ENCODE measurements around the gene RASSF10.

DNA sequence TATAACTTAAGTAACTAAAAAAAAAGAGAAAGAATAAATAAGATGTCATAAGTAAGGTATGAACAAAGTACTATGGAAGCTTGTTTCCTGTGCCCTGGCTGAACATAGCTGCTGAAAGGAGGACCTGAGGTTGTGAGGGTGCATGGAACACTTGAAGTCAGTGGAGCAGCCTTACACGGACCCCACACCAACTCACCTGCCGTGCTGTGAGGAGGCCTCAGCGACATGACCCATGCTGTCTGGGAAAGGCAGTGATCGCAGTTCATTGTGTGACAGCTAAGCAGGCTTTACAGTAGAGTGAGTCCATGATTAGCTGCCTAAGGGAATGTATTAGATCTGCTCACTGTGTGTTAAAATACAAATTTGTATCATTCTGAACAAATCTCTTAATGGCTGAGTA is 17.6 kb downstream of the RASSF10 start:
- TF ChIP-seq, protein P1, sequence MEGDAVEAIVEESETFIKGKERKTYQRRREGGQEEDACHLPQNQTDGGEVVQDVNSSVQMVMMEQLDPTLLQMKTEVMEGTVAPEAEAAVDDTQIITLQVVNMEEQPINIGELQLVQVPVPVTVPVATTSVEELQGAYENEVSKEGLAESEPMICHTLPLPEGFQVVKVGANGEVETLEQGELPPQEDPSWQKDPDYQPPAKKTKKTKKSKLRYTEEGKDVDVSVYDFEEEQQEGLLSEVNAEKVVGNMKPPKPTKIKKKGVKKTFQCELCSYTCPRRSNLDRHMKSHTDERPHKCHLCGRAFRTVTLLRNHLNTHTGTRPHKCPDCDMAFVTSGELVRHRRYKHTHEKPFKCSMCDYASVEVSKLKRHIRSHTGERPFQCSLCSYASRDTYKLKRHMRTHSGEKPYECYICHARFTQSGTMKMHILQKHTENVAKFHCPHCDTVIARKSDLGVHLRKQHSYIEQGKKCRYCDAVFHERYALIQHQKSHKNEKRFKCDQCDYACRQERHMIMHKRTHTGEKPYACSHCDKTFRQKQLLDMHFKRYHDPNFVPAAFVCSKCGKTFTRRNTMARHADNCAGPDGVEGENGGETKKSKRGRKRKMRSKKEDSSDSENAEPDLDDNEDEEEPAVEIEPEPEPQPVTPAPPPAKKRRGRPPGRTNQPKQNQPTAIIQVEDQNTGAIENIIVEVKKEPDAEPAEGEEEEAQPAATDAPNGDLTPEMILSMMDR (IDR thresholded peaks at IDR 0.05) = no peak
- TF ChIP-seq, protein P2, sequence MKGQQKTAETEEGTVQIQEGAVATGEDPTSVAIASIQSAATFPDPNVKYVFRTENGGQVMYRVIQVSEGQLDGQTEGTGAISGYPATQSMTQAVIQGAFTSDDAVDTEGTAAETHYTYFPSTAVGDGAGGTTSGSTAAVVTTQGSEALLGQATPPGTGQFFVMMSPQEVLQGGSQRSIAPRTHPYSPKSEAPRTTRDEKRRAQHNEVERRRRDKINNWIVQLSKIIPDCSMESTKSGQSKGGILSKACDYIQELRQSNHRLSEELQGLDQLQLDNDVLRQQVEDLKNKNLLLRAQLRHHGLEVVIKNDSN (CRISPR knock-in tag; IDR thresholded peaks at IDR 0.05) = no peak
- no peak for TF ChIP-seq ETV6 (CRISPR knock-in tag; IDR thresholded peaks at IDR 0.05)
- TF ChIP-seq CREB1 (CRISPR knock-in tag; IDR thresholded peaks at IDR 0.05) = no peak
- no peak for TF ChIP-seq TCF7 (CRISPR knock-in tag; IDR thresholded peaks at IDR 0.05; ENCODE audit: low read depth)
- no peak for TF ChIP-seq ZNF263 (CRISPR knock-in tag; IDR thresholded peaks at IDR 0.05; ENCODE audit: low read depth)
- TF ChIP-seq, protein P3, sequence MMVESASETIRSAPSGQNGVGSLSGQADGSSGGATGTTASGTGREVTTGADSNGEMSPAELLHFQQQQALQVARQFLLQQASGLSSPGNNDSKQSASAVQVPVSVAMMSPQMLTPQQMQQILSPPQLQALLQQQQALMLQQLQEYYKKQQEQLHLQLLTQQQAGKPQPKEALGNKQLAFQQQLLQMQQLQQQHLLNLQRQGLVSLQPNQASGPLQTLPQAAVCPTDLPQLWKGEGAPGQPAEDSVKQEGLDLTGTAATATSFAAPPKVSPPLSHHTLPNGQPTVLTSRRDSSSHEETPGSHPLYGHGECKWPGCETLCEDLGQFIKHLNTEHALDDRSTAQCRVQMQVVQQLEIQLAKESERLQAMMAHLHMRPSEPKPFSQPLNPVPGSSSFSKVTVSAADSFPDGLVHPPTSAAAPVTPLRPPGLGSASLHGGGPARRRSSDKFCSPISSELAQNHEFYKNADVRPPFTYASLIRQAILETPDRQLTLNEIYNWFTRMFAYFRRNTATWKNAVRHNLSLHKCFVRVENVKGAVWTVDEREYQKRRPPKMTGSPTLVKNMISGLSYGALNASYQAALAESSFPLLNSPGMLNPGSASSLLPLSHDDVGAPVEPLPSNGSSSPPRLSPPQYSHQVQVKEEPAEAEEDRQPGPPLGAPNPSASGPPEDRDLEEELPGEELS (CRISPR knock-in tag; IDR thresholded peaks at IDR 0.05) = no peak
- no peak for TF ChIP-seq SP1 (CRISPR knock-in tag; conservative IDR thresholded peaks at IDR 0.05)
